CD8-positive, alpha-beta memory T cell (primary cell): ENCODE results near the gene YTHDC2. TPM values are rescaled to one million over a fixed set of nuclear protein-coding genes. Genes with fewer than 3 reads are reported as not detected.

Experiments used
- CTCF ChIA-PET: fragments of 350-600 bp; sonication (Branson Sonifier 250); formaldehyde crosslinking; loops from one replicate; lab custom pipeline; 2021; ENCODE audit warnings: antibody characterized with exemption; lab: Charles Lee
- POLR2A ChIA-PET: fragments of 350-600 bp; sonication (Branson Sonifier 250); formaldehyde crosslinking; loops from one replicate; lab custom pipeline; 2021; ENCODE audit warnings: antibody characterized with exemption; lab: Charles Lee
- DNase-seq, 5 donors: peaks; one replicate each; pipeline versions ENCODE4 v3.0.0 to v3.0.0-alpha.2; 2020 to 2022; ENCODE audit warnings: mixed read lengths in 1 of 5
- H3K27ac ChIP-seq: one replicate; pipeline ENCODE4 v1.7.0; 2013; ENCODE audit warnings: low read depth, mild to moderate bottlenecking, low read length, moderate library complexity
- H3K27me3 ChIP-seq: 2 replicates; pipeline ENCODE4 v1.7.0; 2013; ENCODE audit warnings: low read length, mild to moderate bottlenecking; ENCODE audit not compliant: insufficient read depth, poor library complexity, severe bottlenecking
- H3K36me3 ChIP-seq: 2 replicates; pipeline ENCODE4 v1.7.0; 2013; ENCODE audit warnings: mild to moderate bottlenecking, low read length, moderate library complexity; ENCODE audit not compliant: insufficient read depth
- H3K4me1 ChIP-seq: 2 replicates; pipeline ENCODE4 v1.7.0; 2013; ENCODE audit warnings: mild to moderate bottlenecking, low read length, moderate library complexity; ENCODE audit not compliant: insufficient read depth
- H3K4me3 ChIP-seq: 2 replicates; pipeline ENCODE4 v1.7.0; 2013; ENCODE audit warnings: mild to moderate bottlenecking, low read length
- H3K9me3 ChIP-seq: 2 replicates; pipeline ENCODE4 v1.7.0; 2013; ENCODE audit warnings: mild to moderate bottlenecking, low read length
- H3K27ac Mint-ChIP-seq, 8 donors: one replicate each; pipeline ENCODE4 v1.8.0; 2020 to 2021; ENCODE audit warnings: mixed read lengths in 8 of 8, mild to moderate bottlenecking in 6 of 8, inconsistent platforms in 3 of 8, moderate library complexity in 3 of 8
- H3K27me3 Mint-ChIP-seq, 2 donors: one replicate each; pipeline ENCODE4 v1.8.0; 2020 to 2021; ENCODE audit warnings: mixed read lengths in 2 of 2, mild to moderate bottlenecking in 1 of 2, moderate library complexity in 1 of 2
- H3K36me3 Mint-ChIP-seq, 3 donors: one replicate each; pipeline ENCODE4 v1.8.0; 2020 to 2021; ENCODE audit warnings: mixed read lengths in 3 of 3, inconsistent platforms in 1 of 3, mild to moderate bottlenecking in 1 of 3
- H3K4me1 Mint-ChIP-seq, 3 donors: one replicate each; pipeline ENCODE4 v1.8.0; 2020 to 2021; ENCODE audit warnings: mixed read lengths in 3 of 3, inconsistent platforms in 1 of 3, mild to moderate bottlenecking in 1 of 3
- H3K4me3 Mint-ChIP-seq, 7 donors: one replicate each; pipeline ENCODE4 v1.8.0; 2020 to 2021; ENCODE audit warnings: mixed read lengths in 7 of 7, mild to moderate bottlenecking in 6 of 7, moderate library complexity in 4 of 7, inconsistent platforms in 2 of 7
- H3K9me3 Mint-ChIP-seq, 5 donors: one replicate each; pipeline ENCODE4 v1.8.0; 2020 to 2022; ENCODE audit warnings: mixed read lengths in 5 of 5, mild to moderate bottlenecking in 3 of 5, moderate library complexity in 2 of 5, inconsistent platforms in 1 of 5
- polyA plus RNA-seq: library from polyadenylated mRNA; unstranded; fragments of 300-500 nt; fragmentation: Illumina TruSeq; gene quantifications from one replicate; pipeline ENCODE4 v1.2.3, GENCODE V29; 2021
- total RNA-seq, 2 experiments: library from RNA; stranded (reverse); gene quantifications; one replicate each; pipeline ENCODE4 v1.2.3, GENCODE V29; 2021

Gene YTHDC2
- total and polyA plus RNA-seq, 3 experiments from 2014 or later, result 12.6 to 28.3 (median 24.4) TPM

DNA sequence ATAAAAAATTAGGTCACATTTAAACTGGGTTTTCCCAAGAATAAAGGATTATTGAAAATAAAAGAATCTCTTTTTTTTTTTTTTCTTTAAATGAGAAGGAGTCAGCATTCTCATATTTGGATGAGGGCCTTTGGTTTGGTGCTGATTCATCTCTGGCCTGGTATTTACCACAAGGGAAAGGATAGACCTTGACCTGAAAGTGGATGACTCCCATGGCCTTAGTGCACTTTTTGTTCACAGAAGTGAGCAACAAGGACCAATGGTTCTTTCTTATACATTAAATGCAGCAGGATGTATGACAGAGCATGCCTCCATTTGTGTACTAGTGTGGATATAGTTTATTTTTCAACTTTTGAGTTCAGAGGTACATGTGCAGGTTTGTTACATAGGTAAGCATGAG is 6.9 kb downstream of the YTHDC2 start:
- no peak for DNase-seq
- H3K27ac ChIP-seq, result no peak overlapping the region

GRCh38 chr5:113520899-113521298 is 7.4 kb downstream of the YTHDC2 start:
- Mint-ChIP-seq H3K36me3 (peaks cover 11 to 35% (median 13%) of the 10 kb centered on the region in 3 donors), H3K9me3 (no peaks in the 10 kb centered on the region), H3K27ac (no peak overlapping the region), H3K4me1 (peaks cover 51 to 79% (median 76%) of the 10 kb centered on the region in 3 donors), H3K4me3 (no peak overlapping the region), H3K27me3 (no peaks in the 10 kb centered on the region)
- Histone ChIP-seq H3K27me3 (no peaks in the 10 kb centered on the region), H3K36me3 (no peaks in the 10 kb centered on the region), H3K27ac (no peak overlapping the region), H3K9me3 (no peaks in the 10 kb centered on the region), H3K4me1 (peaks cover 29% of the 10 kb centered on the region), H3K4me3 (no peak overlapping the region)
- ChIA-PET CTCF (no interaction called here), POLR2A (no interaction called here)
- no peak for DNase-seq

More for the DNA sequence above, 6.9 kb downstream of the YTHDC2 start:
- Histone ChIP-seq H3K4me3 (no peak overlapping the region), H3K9me3 (no peaks in the 10 kb centered on the region), H3K27me3 (no peaks in the 10 kb centered on the region), H3K36me3 (no peaks in the 10 kb centered on the region), H3K4me1 (peaks cover 25% of the 10 kb centered on the region)
- H3K27ac Mint-ChIP-seq, result no peak overlapping the region
- ChIA-PET CTCF (no interaction called here), POLR2A (no interaction called here)
- H3K4me1 Mint-ChIP-seq, result peaks cover 51 to 79% (median 76%) of the 10 kb centered on the region in 3 donors
- no peak overlapping the region for H3K4me3 Mint-ChIP-seq
- H3K36me3 Mint-ChIP-seq, result peaks cover 11 to 38% (median 13%) of the 10 kb centered on the region in 3 donors
- no peaks in the 10 kb centered on the region for H3K27me3 Mint-ChIP-seq
- no peaks in the 10 kb centered on the region for H3K9me3 Mint-ChIP-seq

GRCh38 chr5:113523168-113523567 is 9.7 kb downstream of the YTHDC2 start:
- DNase-seq, result no peak
- Mint-ChIP-seq H3K9me3 (no peaks in the 10 kb centered on the region), H3K27ac (peak overlapping the region in 5 of 8 donors; percentile 9 to 74 (median 34)), H3K4me3 (peak overlapping the region in 2 of 7 donors; percentile 5 to 37), H3K4me1 (peaks cover 44 to 66% (median 65%) of the 10 kb centered on the region in 3 donors), H3K27me3 (no peaks in the 10 kb centered on the region), H3K36me3 (peaks cover 11 to 31% (median 13%) of the 10 kb centered on the region in 3 donors)
- H3K27me3 ChIP-seq, result no peaks in the 10 kb centered on the region
- no peaks in the 10 kb centered on the region for H3K9me3 ChIP-seq
- CTCF ChIA-PET, result no interaction called here
- no peaks in the 10 kb centered on the region for H3K36me3 ChIP-seq
- H3K27ac ChIP-seq, result no peak overlapping the region
- POLR2A ChIA-PET, result interaction anchor here (1.3 kb wide), 1 partner anchor 9 kb away, joined by 7 read pairs; the partner anchor contains the start of gene YTHDC2
- no peak overlapping the region for H3K4me3 ChIP-seq
- H3K4me1 ChIP-seq, result peaks cover 29% of the 10 kb centered on the region

GRCh38 chr5:113524927-113525326 is 11.4 kb downstream of the YTHDC2 start:
- ChIA-PET CTCF (interaction anchor here (1.0 kb wide), 1 partner anchor 11 kb away, joined by 3 read pairs; the partner anchor contains the start of gene YTHDC2), POLR2A (interaction anchor here (1.4 kb wide), 1 partner anchor 10 kb away, joined by 3 read pairs; no protein-coding TSS in a partner anchor)
- no peak overlapping the region for H3K4me3 ChIP-seq
- Mint-ChIP-seq H3K4me3 (peak overlapping the region in 3 of 7 donors; percentile 39 to 55 (median 54)), H3K27ac (peak overlapping the region in 3 of 8 donors; percentile 21 to 75 (median 71)), H3K4me1 (peaks cover 39 to 63% (median 60%) of the 10 kb centered on the region in 3 donors), H3K9me3 (no peaks in the 10 kb centered on the region), H3K27me3 (no peaks in the 10 kb centered on the region), H3K36me3 (peaks cover 9 to 31% (median 11%) of the 10 kb centered on the region in 3 donors)
- H3K9me3 ChIP-seq, result no peaks in the 10 kb centered on the region
- H3K27ac ChIP-seq, result no peak overlapping the region
- H3K36me3 ChIP-seq, result no peaks in the 10 kb centered on the region
- peak in 1 of 5 donors; percentile 14 for DNase-seq
- peaks cover 29% of the 10 kb centered on the region for H3K4me1 ChIP-seq
- H3K27me3 ChIP-seq, result no peaks in the 10 kb centered on the region

DNA sequence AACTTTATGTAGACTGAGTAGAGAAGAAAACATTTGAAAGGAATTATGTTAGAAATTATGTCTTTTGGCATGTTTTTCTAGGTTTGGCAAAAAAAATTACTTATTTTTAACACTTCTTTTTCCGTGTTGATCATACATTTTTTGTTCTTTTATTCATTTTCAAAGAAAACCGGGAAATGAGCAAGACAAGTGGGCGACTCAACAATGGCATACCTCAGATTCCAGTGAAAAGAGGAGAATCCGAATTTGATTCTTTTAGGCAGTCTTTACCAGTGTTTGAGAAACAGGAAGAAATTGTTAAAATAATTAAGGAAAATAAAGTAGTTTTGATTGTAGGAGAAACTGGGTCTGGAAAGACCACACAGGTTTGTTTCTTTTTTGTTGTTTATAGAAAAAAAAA is 12.9 kb downstream of the YTHDC2 start:
- Mint-ChIP-seq H3K4me1 (peaks cover 35 to 53% (median 50%) of the 10 kb centered on the region in 3 donors), H3K9me3 (peaks cover 0 to 7% (median 5%) of the 10 kb centered on the region in 5 donors), H3K27me3 (no peaks in the 10 kb centered on the region), H3K27ac (no peak overlapping the region), H3K4me3 (no peak overlapping the region), H3K36me3 (peaks cover 9 to 32% (median 13%) of the 10 kb centered on the region in 3 donors)
- no peak overlapping the region for H3K4me3 ChIP-seq
- H3K36me3 ChIP-seq, result peaks cover 4% of the 10 kb centered on the region
- no peak for DNase-seq
- ChIA-PET POLR2A (interaction anchor here (1.1 kb wide), 1 partner anchor 13 kb away, joined by 3 read pairs; the partner anchor contains the start of gene YTHDC2), CTCF (no interaction called here)
- no peaks in the 10 kb centered on the region for H3K9me3 ChIP-seq
- H3K27ac ChIP-seq, result no peak overlapping the region
- peaks cover 29% of the 10 kb centered on the region for H3K4me1 ChIP-seq
- H3K27me3 ChIP-seq, result no peaks in the 10 kb centered on the region

DNA sequence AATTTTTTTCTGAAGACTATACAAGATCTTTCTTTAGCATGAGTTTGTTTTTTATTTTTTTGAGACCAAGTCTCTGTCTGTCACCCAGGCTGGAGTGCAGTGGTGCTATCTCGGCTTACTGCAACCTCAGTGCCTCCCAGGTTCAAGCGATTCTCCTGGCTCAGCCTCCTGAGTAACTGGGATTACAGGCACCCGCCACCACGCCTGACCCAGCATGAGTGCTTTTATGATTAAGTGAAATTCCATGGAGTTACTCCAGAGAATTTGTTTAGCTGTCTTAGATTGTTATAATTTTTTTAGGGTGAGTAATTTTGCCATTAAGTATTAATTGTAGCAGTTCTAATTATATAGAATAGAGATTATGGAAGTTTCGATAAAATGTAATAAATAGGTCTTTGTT is 14.3 kb downstream of the YTHDC2 start:
- H3K9me3 ChIP-seq, result no peaks in the 10 kb centered on the region
- no peak overlapping the region for H3K27ac ChIP-seq
- ChIA-PET POLR2A (no interaction called here), CTCF (no interaction called here)
- H3K27me3 Mint-ChIP-seq, result no peaks in the 10 kb centered on the region
- no peak overlapping the region for H3K4me3 ChIP-seq
- peaks cover 29 to 44% (median 40%) of the 10 kb centered on the region in 3 donors for H3K4me1 Mint-ChIP-seq
- peaks cover 13 to 39% (median 17%) of the 10 kb centered on the region in 3 donors for H3K36me3 Mint-ChIP-seq
- peaks cover 4% of the 10 kb centered on the region for H3K36me3 ChIP-seq
- H3K4me1 ChIP-seq, result peaks cover 20% of the 10 kb centered on the region
- DNase-seq, result no peak
- no peak overlapping the region for H3K27ac Mint-ChIP-seq
- H3K9me3 Mint-ChIP-seq, result peaks cover 0 to 7% (median 5%) of the 10 kb centered on the region in 5 donors
- H3K27me3 ChIP-seq, result no peaks in the 10 kb centered on the region
- H3K4me3 Mint-ChIP-seq, result no peak overlapping the region

GRCh38 chr5:113531481-113532159 is 18.1 kb downstream of the YTHDC2 start:
- Mint-ChIP-seq H3K27me3 (no peaks in the 10 kb centered on the region), H3K36me3 (peaks cover 20 to 61% (median 21%) of the 10 kb centered on the region in 3 donors), H3K27ac (no peak overlapping the region), H3K9me3 (peaks cover 0 to 7% (median 5%) of the 10 kb centered on the region in 5 donors), H3K4me1 (peaks cover 6 to 9% (median 9%) of the 10 kb centered on the region in 3 donors), H3K4me3 (no peak overlapping the region)
- ChIA-PET POLR2A (no interaction called here), CTCF (interaction anchor here (1.3 kb wide), 1 partner anchor 18 kb away, joined by 3 read pairs; the partner anchor contains the start of gene YTHDC2)
- Histone ChIP-seq H3K4me1 (no peaks in the 10 kb centered on the region), H3K4me3 (no peak overlapping the region), H3K36me3 (peaks cover 10% of the 10 kb centered on the region), H3K27me3 (no peaks in the 10 kb centered on the region), H3K9me3 (no peaks in the 10 kb centered on the region), H3K27ac (no peak overlapping the region)
- no peak for DNase-seq

- peaks cover 12% of the 10 kb centered on the region for H3K36me3 ChIP-seq
- H3K27me3 ChIP-seq, result no peaks in the 10 kb centered on the region
- Mint-ChIP-seq H3K4me3 (no peak overlapping the region), H3K27me3 (no peaks in the 10 kb centered on the region), H3K36me3 (peaks cover 0 to 65% (median 23%) of the 10 kb centered on the region in 3 donors), H3K9me3 (no peaks in the 10 kb centered on the region), H3K27ac (no peak overlapping the region), H3K4me1 (peaks cover 0 to 9% (median 6%) of the 10 kb centered on the region in 3 donors)
- H3K4me1 ChIP-seq, result no peaks in the 10 kb centered on the region
- H3K4me3 ChIP-seq, result no peak overlapping the region
- DNase-seq, result no peak
- POLR2A ChIA-PET, result no interaction called here
- H3K27ac ChIP-seq, result no peak overlapping the region
- CTCF ChIA-PET, result no interaction called here
- no peaks in the 10 kb centered on the region for H3K9me3 ChIP-seq
Measured at GRCh38 chr5:113538313-113538712, 24.8 kb downstream of the YTHDC2 start.
